Measurements from ENCODE around the gene KIRREL2.
"Not testable (repeated sequence)": the region's sequence is repeated elsewhere in the genome, so short reads cannot be mapped to it uniquely, and the experiment has no call there.

KIRREL2 gene

DNA sequence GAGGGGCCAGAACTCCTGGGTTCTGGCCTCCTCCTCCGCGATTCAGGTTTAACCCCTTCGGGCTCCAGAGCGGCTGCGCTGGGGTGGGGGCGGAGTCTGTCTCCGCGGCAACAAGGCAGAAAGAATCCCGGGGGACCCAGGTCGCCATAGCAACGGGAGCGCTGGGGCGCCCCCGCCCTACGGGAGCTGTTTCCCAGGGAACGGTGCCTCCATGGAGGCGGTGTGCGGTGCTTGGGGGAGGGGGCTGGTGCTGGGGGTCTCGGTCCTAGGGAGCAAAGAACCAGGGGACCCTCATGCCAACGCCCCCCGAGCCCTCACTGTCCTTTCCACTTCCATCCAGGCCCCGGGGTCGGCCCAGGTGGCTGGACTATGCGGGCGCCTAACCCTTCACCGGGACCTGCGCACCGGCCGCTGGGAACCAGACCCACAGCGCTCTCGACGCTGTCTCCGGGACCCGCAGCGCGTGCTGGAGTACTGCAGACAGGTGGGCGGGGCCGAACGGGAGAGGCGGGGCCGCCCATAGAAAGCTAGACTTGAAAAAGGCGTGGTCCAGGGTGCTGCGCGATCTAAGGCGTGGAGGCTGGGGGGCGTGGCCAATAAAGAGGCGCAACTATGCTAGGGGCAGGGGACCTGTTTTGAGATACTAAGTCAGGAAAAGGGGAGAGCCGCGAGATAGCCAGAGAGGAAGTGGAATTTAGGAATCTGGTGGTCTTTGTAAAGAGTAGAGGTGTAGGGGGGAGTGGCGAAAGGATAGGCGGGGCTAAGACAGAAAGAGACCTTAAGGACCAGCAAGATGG is 12.8 kb downstream of the KIRREL2 start:
- DNase-seq (ENCODE audit: low read depth in 2 of 2) = peak; percentile 66 to 79

GRCh38 chr19:35870124-35870736 is 13.5 kb downstream of the KIRREL2 start:
- peak in 1 of 2 donors; percentile 42 for DNase-seq (ENCODE audit: low read depth in 2 of 2)

DNA sequence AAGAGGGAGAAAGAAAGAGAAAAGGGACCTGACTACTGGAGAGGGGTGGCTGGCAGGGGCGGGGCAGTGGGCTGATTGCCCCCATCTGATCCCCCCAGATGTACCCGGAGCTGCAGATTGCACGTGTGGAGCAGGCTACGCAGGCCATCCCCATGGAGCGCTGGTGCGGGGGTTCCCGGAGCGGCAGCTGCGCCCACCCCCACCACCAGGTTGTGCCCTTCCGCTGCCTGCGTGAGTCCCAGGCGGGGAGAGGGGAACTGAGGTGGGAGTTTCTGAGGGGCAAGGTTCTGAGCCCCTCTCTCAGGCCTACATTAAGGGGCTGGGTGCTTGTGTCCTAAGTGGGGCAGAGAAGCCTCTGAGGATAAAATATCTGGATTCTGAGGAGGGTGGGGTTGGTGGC is 14.1 kb downstream of the KIRREL2 start:
- no peak for DNase-seq (ENCODE audit: low read depth in 2 of 2)

GRCh38 chr19:35871611-35872010 is 14.9 kb downstream of the KIRREL2 start:
- no peak for DNase-seq (ENCODE audit: low read depth in 2 of 2)

DNA sequence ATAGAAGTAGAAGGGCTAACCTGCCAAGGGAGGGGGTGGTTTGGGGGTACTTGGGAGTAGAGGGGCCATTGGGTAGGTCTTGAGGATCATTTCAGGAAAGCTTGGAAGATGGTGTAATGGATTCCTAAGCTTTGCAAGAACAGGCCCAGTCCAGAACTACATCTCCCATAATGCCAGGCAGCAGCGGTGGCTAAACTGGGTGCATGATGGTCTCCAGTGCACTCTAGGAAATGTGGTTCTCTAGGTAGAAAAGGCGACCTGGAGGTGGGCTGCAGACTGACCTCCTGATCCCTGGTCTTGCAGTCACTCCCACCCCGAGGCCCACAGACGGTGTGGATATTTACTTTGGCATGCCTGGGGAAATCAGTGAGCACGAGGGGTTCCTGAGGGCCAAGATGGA is 15.5 kb downstream of the KIRREL2 start:
- DNase-seq (ENCODE audit: low read depth in 2 of 2) = no peak

DNA sequence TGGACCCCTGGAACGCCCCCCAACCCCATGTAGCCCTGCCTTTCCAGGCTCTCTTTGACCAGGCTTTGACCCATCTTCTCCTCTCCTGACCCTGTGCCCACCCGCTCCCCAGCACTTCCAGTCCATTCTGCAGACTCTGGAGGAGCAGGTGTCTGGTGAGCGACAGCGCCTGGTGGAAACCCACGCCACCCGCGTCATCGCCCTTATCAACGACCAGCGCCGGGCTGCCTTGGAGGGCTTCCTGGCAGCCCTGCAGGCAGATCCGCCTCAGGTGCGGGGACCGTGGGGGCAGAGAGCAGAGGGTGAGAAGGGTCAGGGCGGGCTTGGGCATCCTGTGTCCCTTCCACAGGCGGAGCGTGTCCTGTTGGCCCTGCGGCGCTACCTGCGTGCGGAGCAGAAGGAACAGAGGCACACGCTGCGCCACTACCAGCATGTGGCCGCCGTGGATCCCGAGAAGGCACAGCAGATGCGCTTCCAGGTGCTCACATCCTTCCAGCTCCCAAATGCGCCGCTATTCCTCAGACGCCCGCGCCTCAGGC is 17.8 kb downstream of the KIRREL2 start:
- DNase-seq (ENCODE audit: low read depth in 2 of 2) = no peak

- no peak for DNase-seq (ENCODE audit: low read depth in 2 of 2)
Observed at GRCh38 chr19:35879068-35879467, 22.4 kb downstream of the KIRREL2 start.

- DNase-seq (ENCODE audit: low read depth in 2 of 2) = peak; percentile 62 to 80
Observed at GRCh38 chr19:35879770-35880317, 23.1 kb downstream of the KIRREL2 start.

GRCh38 chr19:35882114-35882832 is 25.6 kb downstream of the KIRREL2 start:
- no peak for DNase-seq (ENCODE audit: low read depth in 2 of 2)

GRCh38 chr19:35883882-35884281 is 27.2 kb downstream of the KIRREL2 start:
- DNase-seq (ENCODE audit: low read depth in 2 of 2) = no peak

DNA sequence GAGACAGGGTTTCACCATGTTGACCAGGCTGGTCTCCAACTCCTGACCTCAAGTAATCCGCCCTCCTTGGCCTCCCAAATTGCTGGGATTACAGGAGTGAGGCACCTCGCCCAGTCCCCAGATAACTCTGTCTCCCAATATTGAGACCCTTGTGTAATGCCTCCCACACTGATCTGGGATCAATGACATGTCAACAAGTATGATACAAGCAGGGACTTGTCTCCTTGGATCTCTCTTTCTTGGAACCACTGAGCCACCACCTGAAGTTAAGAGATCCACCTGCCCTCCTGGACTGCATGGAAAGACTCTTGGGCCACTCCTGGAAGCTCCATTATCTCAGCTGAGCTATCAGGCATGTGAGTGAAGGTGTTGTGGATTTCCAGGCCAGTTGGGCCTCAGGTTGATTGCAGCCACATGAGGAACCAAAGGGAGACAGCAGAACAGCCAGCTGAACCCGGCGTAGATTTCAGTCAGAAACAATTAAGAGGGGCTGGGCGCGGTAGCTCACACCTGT is 28.6 kb downstream of the KIRREL2 start:
- DNase-seq (ENCODE audit: low read depth in 2 of 2) = no peak

DNA sequence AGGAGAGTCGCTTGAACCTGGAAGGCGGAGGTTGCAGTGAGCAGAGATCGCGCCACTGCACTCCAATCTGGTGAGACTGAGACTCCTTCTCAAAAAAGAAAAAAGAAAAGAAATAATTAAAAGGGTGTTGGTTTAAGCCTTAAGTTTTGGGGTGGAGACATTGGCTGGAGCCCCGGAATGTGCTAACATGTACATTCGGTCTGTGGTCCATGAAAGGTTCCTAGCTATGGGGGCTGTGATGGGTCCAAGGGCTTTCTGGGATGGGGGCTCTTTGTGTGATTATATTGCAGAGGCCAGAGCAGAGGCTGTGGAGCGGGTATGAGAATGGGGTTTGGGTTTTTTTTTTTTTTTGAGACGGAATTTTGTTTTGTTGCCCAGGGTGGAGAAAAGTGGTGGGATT is 29.2 kb downstream of the KIRREL2 start:
- DNase-seq (ENCODE audit: low read depth in 2 of 2) = no peak

- DNase-seq (ENCODE audit: low read depth in 2 of 2) = no peak
Observed at GRCh38 chr19:35887197-35887596, 30.5 kb downstream of the KIRREL2 start.

DNA sequence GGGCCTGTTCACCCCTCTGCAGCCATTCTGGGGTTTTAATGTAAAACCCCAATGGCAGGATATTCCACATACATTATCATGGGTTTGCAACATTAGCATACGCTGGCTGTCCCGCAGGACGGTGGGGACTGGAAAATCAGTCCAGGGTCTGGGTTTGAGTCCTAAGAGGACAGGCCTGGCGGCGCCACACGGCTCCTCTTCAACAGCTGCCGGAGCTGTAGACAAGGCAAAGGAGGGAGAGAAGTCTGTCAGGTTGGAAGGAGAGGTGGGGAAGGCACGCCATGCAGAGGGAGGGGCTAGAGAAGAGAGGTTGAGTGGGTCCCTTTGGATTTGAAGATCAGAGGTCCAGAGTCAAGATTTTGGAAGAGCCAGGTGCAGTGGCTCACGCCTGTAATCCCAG is 31.7 kb downstream of the KIRREL2 start:
- no peak for DNase-seq (ENCODE audit: low read depth in 2 of 2)

- no peak for DNase-seq (ENCODE audit: low read depth in 2 of 2)
Observed at GRCh38 chr19:35889370-35890112, 32.8 kb downstream of the KIRREL2 start.

GRCh38 chr19:35890113-35890650 is 33.5 kb downstream of the KIRREL2 start:
- DNase-seq (ENCODE audit: low read depth in 2 of 2) = no peak

GRCh38 chr19:35891819-35892218 is 35.1 kb downstream of the KIRREL2 start:
- not testable (repeated sequence) for DNase-seq (ENCODE audit: low read depth in 2 of 2)

DNA sequence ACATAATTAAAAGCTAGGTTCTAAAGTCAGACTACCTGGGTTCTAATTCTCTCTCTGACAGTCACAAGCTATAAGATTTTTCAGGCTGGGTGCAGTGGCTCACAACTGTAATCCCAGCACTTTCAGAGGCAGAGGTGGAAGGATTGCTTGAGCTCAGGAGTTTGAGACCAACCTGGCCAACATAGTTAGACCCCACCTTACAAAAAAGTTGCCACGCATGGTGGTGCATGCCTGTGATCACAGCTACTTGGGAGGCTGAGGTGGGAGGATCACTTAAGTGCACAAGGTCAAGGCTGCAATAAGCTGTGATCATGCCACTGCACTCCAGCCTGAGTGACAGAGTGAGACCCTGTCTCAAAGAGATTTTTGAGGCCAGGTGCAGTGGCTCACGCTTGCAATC is 37.6 kb downstream of the KIRREL2 start:
- no peak for DNase-seq (ENCODE audit: low read depth in 2 of 2)

- no peak for DNase-seq (ENCODE audit: low read depth in 2 of 2)
Observed at GRCh38 chr19:35895911-35896642, 39.4 kb downstream of the KIRREL2 start.

DNA sequence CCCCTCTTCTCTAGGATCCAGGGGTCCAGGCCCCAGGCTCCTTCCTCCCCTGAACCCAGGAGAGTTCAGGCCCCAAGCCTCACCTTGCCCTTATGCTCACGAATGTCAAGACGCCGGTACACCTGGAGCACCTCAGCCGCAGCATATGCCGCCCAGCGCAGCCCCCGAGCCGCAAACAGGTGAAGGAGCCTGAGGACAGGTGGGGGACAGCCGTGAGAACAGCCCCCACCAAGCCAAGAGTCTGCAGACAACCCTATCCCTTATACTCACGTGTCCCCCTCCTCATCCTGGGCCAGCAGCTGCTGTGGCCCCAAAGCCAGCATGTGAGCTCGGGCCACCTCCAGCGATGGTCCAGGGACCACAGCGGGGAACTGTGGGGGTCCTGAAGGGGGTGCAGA is 39.9 kb downstream of the KIRREL2 start:
- no peak for DNase-seq (ENCODE audit: low read depth in 2 of 2)
